ENCODE data around the gene COMTD1. TPM values are rescaled to one million over a fixed set of nuclear protein-coding genes. Genes with fewer than 3 reads are reported as not detected.

Gene COMTD1
- total RNA-seq, 1 donor from 2014 or later: 15.7 TPM

DNA sequence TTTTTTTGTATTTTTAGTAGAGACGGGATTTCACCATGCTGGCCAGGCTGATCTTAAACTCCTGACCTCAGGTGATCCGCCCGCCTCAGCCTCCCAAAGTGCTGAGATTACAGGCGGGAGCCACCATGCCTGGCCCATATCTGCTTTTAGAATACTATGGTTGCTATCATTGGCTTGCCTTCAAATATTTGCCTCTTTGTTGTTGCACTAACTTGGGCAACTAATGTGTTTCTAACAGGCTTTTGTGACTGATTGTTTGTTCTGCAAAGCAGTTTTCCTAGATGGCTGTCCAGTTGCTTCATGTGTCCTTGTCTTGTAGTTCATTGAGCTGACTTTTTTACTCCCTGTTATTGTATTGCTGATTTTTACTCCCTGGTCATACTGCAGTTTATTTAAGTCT lies 15.5 kb downstream of the COMTD1 start:
- Mint-ChIP-seq H3K36me3 (ENCODE audit: low read depth) (peaks cover 43% of the 10 kb centered on the region), H3K27me3 (ENCODE audit: low read depth) (no peaks in the 10 kb centered on the region), H3K4me3 (ENCODE audit: unreplicated experiment) (no peak overlapping the region), H3K27ac (ENCODE audit: unreplicated experiment) (no peak overlapping the region), H3K4me1 (ENCODE audit: low read depth) (peaks cover 47% of the 10 kb centered on the region), H3K9me3 (ENCODE audit: low read depth) (no peaks in the 10 kb centered on the region)
- TF ChIP-seq, protein P1, sequence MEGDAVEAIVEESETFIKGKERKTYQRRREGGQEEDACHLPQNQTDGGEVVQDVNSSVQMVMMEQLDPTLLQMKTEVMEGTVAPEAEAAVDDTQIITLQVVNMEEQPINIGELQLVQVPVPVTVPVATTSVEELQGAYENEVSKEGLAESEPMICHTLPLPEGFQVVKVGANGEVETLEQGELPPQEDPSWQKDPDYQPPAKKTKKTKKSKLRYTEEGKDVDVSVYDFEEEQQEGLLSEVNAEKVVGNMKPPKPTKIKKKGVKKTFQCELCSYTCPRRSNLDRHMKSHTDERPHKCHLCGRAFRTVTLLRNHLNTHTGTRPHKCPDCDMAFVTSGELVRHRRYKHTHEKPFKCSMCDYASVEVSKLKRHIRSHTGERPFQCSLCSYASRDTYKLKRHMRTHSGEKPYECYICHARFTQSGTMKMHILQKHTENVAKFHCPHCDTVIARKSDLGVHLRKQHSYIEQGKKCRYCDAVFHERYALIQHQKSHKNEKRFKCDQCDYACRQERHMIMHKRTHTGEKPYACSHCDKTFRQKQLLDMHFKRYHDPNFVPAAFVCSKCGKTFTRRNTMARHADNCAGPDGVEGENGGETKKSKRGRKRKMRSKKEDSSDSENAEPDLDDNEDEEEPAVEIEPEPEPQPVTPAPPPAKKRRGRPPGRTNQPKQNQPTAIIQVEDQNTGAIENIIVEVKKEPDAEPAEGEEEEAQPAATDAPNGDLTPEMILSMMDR (IDR thresholded peaks at IDR 0.05): no peak
- peak; percentile 10 for DNase-seq (ENCODE audit: low spot score)

DNA sequence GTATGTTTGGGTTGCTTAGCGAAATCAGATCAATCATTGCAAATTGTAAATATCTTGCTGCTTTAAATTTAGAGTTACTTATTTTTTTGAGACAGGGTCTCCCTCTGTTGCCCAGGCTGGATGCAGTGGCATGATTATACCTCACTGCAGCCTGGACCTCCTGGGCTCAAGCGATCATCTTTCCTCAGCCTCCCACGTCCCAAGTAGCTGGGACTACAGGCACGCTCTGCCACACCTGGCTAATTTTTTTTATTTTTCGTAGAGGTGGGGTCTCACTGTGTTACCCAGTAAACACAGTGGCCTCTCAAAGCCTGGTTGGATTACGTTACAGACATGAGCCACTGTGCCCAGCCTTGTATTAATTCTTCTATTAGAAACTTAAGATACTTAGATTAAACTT lies 23.4 kb downstream of the COMTD1 start:
- Mint-ChIP-seq H3K9me3 (ENCODE audit: low read depth) (no peaks in the 10 kb centered on the region), H3K36me3 (ENCODE audit: low read depth) (peaks cover 16% of the 10 kb centered on the region), H3K4me3 (ENCODE audit: unreplicated experiment) (peak overlapping the region; percentile 88), H3K27ac (ENCODE audit: unreplicated experiment) (peak overlapping the region; percentile 99), H3K4me1 (ENCODE audit: low read depth) (peaks cover 49% of the 10 kb centered on the region), H3K27me3 (ENCODE audit: low read depth) (no peaks in the 10 kb centered on the region)
- TF ChIP-seq, protein P1 (IDR thresholded peaks at IDR 0.05): no peak
- DNase-seq (ENCODE audit: low spot score): no peak

DNA sequence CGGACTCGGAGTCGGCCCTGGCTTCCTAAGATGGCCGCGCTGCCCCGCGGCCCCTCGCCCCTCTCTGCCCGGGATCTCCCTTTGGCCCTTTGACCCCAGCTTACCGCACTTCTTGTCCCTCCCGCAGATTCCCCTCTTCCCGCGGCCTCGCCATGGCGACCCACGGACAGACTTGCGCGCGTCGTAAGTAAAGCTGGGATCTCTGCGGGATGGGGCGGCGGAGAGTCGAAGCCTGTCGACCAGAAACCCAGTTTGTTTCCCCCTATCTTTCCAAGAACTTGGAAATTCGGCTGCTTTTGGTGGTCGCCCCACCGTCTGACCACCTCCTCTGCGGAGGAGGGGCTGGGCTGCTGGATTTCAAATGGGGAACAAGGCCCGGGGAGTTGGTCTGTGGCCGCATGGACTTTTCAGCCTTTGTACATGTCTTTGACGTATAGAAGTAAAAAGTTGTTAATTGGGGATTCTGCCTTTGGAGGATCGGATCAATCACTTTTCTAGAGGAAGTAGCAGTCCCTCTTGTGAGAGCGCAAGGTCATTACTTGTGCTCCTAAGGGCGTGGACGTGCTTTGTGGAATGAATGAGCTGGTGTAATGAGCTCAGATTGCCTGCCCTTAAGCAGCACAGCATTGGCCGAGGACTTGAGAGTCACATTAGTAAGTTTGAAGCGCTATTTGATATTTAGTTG lies 24.6 kb downstream of the COMTD1 start:
- Mint-ChIP-seq H3K27ac (ENCODE audit: unreplicated experiment) (peak overlapping the region; percentile 99), H3K4me1 (ENCODE audit: low read depth) (peaks cover 41% of the 10 kb centered on the region), H3K9me3 (ENCODE audit: low read depth) (no peaks in the 10 kb centered on the region), H3K4me3 (ENCODE audit: unreplicated experiment) (peak overlapping the region; percentile 88), H3K27me3 (ENCODE audit: low read depth) (no peaks in the 10 kb centered on the region), H3K36me3 (ENCODE audit: low read depth) (peaks cover 13% of the 10 kb centered on the region)
- TF ChIP-seq, protein P1 (IDR thresholded peaks at IDR 0.05): no peak
- DNase-seq (ENCODE audit: low spot score): peak; percentile 34

DNA sequence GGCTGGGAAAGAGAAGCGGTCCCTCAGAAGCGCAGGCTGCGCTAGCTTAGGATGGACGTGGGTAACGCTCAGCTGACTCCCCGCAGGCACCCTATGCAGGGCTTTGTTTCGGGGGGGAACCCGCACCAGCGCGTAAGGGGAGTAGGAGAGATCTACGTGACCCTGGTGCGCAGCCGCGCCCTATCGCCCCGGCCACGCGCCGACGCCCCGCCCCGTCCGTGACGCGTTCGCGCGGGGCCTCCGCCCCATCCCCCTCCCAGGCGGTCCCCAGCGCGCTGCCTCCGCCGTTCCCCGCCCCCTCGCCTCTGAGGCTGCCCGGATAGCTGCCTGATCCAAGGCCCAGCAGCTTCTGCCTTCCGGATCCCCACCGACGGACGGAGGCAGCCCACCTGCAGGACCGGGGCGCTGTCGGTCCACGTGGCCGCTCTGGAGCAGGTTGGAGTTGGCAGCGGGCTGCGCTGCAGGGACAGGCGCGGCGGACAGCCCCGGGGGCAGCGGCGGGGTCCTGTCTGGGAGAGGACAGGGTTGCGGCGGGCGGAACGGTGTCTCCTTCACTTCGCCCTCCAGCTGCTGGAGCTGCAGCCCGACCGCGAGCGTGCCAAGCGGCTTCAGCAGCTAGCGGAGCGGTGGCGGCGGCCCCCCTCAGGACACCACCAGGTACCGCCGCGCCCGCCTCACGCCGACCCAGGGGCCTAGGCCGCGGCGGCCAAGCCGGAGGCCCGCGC lies 25.3 kb downstream of the COMTD1 start, which contains the start of gene VDAC2:
Gene VDAC2, plus strand, starts transcription at position 515 of the 725 bp plus-strand sequence. CDS start 363 bp downstream, outside the sequence.
- H3K4me3 Mint-ChIP-seq (ENCODE audit: unreplicated experiment): peak within 1 kb of the TSS; percentile 88
- peaks cover 34% of the 10 kb centered on the region for H3K4me1 Mint-ChIP-seq (ENCODE audit: low read depth)
- H3K27me3 Mint-ChIP-seq (ENCODE audit: low read depth): no peaks in the 10 kb centered on the region
- no peaks in the 10 kb centered on the region for H3K9me3 Mint-ChIP-seq (ENCODE audit: low read depth)
- TF ChIP-seq, protein P1 (IDR thresholded peaks at IDR 0.05): no peak
- peaks cover 9% of the 10 kb centered on the region for H3K36me3 Mint-ChIP-seq (ENCODE audit: low read depth)
- peak; percentile 95 for DNase-seq (ENCODE audit: low spot score)
- H3K27ac Mint-ChIP-seq (ENCODE audit: unreplicated experiment): peak within 1 kb of the TSS; percentile 99

DNA sequence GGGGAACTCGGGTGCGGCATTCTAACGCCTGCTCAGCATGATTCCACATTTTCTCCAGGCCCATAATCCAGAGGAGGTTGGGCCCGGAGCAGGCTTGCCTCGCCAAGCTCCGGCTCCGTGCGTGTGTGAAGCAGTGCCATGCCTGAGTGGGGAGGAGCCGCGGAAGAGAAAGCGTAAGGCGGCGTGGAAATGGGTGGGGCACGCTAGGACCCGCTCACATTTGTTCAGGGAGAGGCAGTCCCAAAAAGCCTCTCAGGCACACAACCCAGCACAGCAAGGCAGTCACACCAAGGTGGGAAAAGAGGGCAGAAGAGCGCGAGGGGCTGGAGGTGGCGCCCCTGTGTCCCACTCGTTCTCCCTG lies 25.9 kb downstream of the COMTD1 start:
- H3K36me3 Mint-ChIP-seq (ENCODE audit: low read depth): peaks cover 8% of the 10 kb centered on the region
- H3K9me3 Mint-ChIP-seq (ENCODE audit: low read depth): no peaks in the 10 kb centered on the region
- no peaks in the 10 kb centered on the region for H3K27me3 Mint-ChIP-seq (ENCODE audit: low read depth)
- peak overlapping the region; percentile 99 for H3K27ac Mint-ChIP-seq (ENCODE audit: unreplicated experiment)
- peaks cover 35% of the 10 kb centered on the region for H3K4me1 Mint-ChIP-seq (ENCODE audit: low read depth)
- H3K4me3 Mint-ChIP-seq (ENCODE audit: unreplicated experiment): peak overlapping the region; percentile 88
- no peak for DNase-seq (ENCODE audit: low spot score)
- TF ChIP-seq, protein P1 (IDR thresholded peaks at IDR 0.05): no peak

Data from chondrocyte (in vitro differentiated cells).